GM18505 (cell line): ENCODE measurements around the gene TRIM38.

Experiments used
- ATAC-seq: cut with Tn5 transposase; IDR thresholded peaks from one replicate; pipeline ENCODE4 v1.9.1; 2021; ENCODE audit not compliant: unreplicated experiment
- POLR2A ChIP-seq: IDR thresholded peaks from 4 replicates; pipeline ENCODE4 v1.6.1; 2011; ENCODE audit warnings: borderline replicate concordance; ENCODE audit not compliant: insufficient read depth, insufficient read length; ENCODE audit errors: extremely low read depth

The TRIM38 gene

GRCh38 chr6:26019261-26019830 is 56.7 kb downstream of the TRIM38 start:
- no peak for ATAC-seq
- no peak for TF ChIP-seq POLR2A

- no peak for ATAC-seq
- TF ChIP-seq POLR2A: no peak
Measured at GRCh38 chr6:26019967-26020328, 57.3 kb downstream of the TRIM38 start.

- TF ChIP-seq POLR2A: peak; percentile 100
- peak; percentile 41 for ATAC-seq
Measured at GRCh38 chr6:26020329-26021000, 57.9 kb downstream of the TRIM38 start.

- peak; percentile 1 for ATAC-seq
- no peak for TF ChIP-seq POLR2A
Measured at GRCh38 chr6:26021001-26021349, 58.4 kb downstream of the TRIM38 start.

- ATAC-seq: peak; percentile 48
- TF ChIP-seq POLR2A: peak; percentile 96
Measured at GRCh38 chr6:26021350-26022131, 58.9 kb downstream of the TRIM38 start.

- no peak for ATAC-seq
- no peak for TF ChIP-seq POLR2A
Measured at GRCh38 chr6:26022132-26022472, 59.5 kb downstream of the TRIM38 start.

GRCh38 chr6:26022737-26023136 is 60.1 kb downstream of the TRIM38 start:
- ATAC-seq: no peak
- TF ChIP-seq POLR2A: no peak

- no peak for ATAC-seq
- no peak for TF ChIP-seq POLR2A
Measured at GRCh38 chr6:26024651-26025046, 62.0 kb downstream of the TRIM38 start.

- no peak for ATAC-seq
- no peak for TF ChIP-seq POLR2A
Measured at GRCh38 chr6:26025047-26025893, 62.7 kb downstream of the TRIM38 start.

- TF ChIP-seq POLR2A: no peak
- peak; percentile 37 for ATAC-seq
Measured at GRCh38 chr6:26025894-26026832, 63.6 kb downstream of the TRIM38 start.

- TF ChIP-seq POLR2A: no peak
- peak; percentile 40 for ATAC-seq
Measured at GRCh38 chr6:26026833-26027490, 64.4 kb downstream of the TRIM38 start.
